Effector memory CD4-positive, alpha-beta T cell (primary cell): ENCODE measurements around the gene CPLX4.

Experiments
- DNase-seq, 3 donors: peaks; one replicate each; pipeline ENCODE4 v3.0.0-alpha.2; 2020
- H3K27ac ChIP-seq: 2 replicates; pipeline ENCODE4 v1.7.0; 2013; ENCODE audit warnings: mild to moderate bottlenecking, low read length, moderate library complexity; ENCODE audit not compliant: insufficient read depth, poor library complexity, severe bottlenecking
- H3K27me3 ChIP-seq: replicated peaks from 2 replicates; pipeline ENCODE4 v1.7.0; 2013; ENCODE audit warnings: mild to moderate bottlenecking, low read length; ENCODE audit not compliant: insufficient read depth, control insufficient read depth, poor library complexity, severe bottlenecking
- H3K36me3 ChIP-seq: 2 replicates; pipeline ENCODE4 v1.7.0; 2013; ENCODE audit warnings: mild to moderate bottlenecking, low read length, moderate library complexity; ENCODE audit not compliant: control insufficient read depth, insufficient read depth
- H3K4me1 ChIP-seq: 2 replicates; pipeline ENCODE4 v1.7.0; 2013; ENCODE audit warnings: low read length, mild to moderate bottlenecking; ENCODE audit not compliant: control insufficient read depth, insufficient read depth, poor library complexity, severe bottlenecking
- H3K4me3 ChIP-seq: 2 replicates; pipeline ENCODE4 v1.7.0; 2013; ENCODE audit warnings: low read length, low read depth, mild to moderate bottlenecking; ENCODE audit not compliant: insufficient read depth, poor library complexity, severe bottlenecking
- H3K9me3 ChIP-seq: 2 replicates; pipeline ENCODE4 v1.7.0; 2013; ENCODE audit warnings: mild to moderate bottlenecking, low read length, moderate library complexity; ENCODE audit not compliant: control insufficient read depth

The CPLX4 gene

DNA sequence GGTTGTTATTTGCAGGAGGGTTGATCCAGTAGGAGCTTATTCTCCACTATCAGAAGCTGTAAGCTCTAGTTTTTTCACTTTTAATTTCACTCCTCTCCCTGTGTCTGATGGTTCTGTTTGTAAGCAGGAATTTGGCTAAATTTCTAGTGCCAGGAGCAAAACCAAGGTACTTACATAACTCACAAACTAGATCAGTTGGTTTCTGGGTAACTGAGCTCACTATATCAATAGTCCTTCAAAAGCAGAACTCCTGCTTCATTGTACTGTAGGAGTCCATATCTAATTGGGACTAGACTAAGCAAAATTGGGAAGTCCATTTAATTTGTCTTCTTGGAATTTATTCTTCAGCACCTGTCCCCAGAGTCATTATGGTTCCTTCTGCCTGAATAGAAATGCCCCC, 25.1 kb downstream of the CPLX4 start:
- no peaks in the 10 kb centered on the region for H3K36me3 ChIP-seq
- no peak overlapping the region for H3K27ac ChIP-seq
- no peak overlapping the region for H3K4me3 ChIP-seq
- no peaks in the 10 kb centered on the region for H3K9me3 ChIP-seq
- DNase-seq = no peak
- no peaks in the 10 kb centered on the region for H3K4me1 ChIP-seq
- H3K27me3 ChIP-seq = no peaks in the 10 kb centered on the region

DNA sequence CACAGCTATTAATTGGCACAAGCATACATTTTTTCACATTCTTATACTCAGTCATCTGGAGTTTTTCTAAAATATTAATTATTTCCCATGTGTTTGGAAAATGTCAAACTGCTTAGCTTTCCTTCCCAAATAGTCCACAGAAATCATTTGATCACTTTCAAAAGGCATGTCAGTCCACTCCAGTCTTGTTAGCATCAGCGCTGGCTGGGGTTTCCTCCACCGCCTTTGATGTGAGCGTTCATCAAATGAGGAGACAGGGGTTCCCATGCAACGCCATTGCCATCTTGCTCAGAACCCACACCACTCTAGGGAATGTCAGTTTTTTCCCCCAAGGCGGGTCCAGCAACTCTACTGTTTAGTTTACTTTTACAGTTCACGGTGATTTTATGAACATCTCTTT, 32.1 kb downstream of the CPLX4 start:
- Histone ChIP-seq H3K27ac (no peak overlapping the region), H3K36me3 (no peaks in the 10 kb centered on the region), H3K9me3 (no peaks in the 10 kb centered on the region), H3K27me3 (peaks cover 8% of the 10 kb centered on the region), H3K4me3 (no peak overlapping the region), H3K4me1 (no peaks in the 10 kb centered on the region)
- no peak for DNase-seq

DNA sequence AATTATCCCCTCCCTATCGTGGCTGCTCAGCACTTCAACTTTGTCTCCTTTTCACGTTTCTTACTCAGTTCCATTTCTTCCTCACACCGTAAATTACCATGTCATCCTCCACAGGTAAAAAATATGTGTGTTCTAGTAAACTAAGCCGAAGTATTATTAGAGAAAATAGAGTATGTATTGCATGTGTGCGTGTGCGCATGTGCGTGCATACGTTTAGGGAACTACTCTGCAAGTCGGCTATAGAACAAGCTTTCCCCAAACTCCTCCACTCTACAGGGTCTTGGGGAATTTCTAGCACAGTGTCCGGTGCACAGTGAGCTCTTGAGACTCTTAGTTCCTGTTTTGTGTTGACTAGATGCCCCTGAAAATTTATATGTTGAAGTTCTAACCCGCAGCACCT, 36.1 kb downstream of the CPLX4 start:
- H3K27ac ChIP-seq = no peak overlapping the region
- H3K4me3 ChIP-seq = no peak overlapping the region
- no peaks in the 10 kb centered on the region for H3K4me1 ChIP-seq
- peaks cover 11% of the 10 kb centered on the region for H3K27me3 ChIP-seq
- no peaks in the 10 kb centered on the region for H3K9me3 ChIP-seq
- no peak for DNase-seq
- no peaks in the 10 kb centered on the region for H3K36me3 ChIP-seq

DNA sequence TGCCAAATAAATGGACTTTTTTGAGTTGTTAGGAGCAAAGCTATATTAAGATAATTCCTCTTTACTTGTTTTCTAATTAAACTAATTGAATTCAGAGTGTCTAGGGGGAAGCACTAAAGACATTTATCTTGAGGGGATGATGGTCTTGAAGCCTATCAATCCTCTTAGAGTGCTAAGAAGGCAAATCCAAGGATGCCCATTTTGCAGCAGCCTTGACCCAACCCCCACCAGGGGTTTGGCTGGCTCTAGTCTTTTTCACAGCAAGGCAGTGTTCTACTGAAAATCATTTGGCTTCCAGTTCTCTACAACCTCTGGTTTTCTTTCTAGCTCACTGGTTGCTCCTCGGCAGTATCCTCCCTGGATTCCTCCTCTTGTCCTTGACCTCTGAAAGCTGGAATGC, 38.7 kb downstream of the CPLX4 start:
- H3K4me3 ChIP-seq = no peak overlapping the region
- no peaks in the 10 kb centered on the region for H3K4me1 ChIP-seq
- H3K27ac ChIP-seq = no peak overlapping the region
- H3K9me3 ChIP-seq = no peaks in the 10 kb centered on the region
- peaks cover 8% of the 10 kb centered on the region for H3K27me3 ChIP-seq
- no peak for DNase-seq
- no peaks in the 10 kb centered on the region for H3K36me3 ChIP-seq

DNA sequence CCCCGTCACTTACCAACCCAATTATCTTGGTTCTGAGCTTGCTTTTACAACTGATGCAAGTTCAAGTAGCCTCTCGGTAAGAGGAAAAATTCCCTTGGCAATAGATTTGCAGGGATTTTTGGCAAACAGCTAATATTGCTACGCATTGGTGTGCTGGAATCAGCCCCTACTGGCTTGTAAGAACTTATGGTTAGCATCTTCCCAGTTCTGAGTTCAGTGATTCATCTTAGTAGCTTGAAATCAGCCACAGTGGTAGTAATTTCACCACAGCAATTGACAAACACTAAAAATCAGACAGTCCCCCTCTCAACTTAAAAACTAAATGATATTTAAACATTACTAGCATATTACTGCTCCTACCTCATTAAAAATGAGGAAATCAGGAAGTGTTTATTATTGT, 39.3 kb downstream of the CPLX4 start:
- DNase-seq = no peak
- H3K27me3 ChIP-seq = peaks cover 13% of the 10 kb centered on the region

DNA sequence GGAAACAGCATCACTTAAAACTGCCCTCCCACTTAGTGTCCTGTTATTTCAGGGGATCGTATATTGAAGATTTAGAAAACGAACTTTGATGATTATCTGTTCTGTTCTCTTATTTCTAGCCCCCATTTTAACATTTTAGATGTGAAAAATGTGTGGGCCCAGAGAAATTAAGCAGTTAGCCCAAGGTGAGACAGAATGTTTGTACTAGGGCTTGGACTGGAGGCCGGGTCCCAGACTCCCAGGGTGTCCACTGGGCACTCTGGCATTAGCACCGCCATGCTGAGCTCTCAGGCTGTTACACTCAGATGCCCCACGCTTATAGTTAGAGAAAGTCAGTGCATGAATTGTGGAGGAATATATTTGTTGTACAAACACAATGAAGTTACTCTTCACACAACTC, 39.7 kb downstream of the CPLX4 start:
- H3K9me3 ChIP-seq = no peaks in the 10 kb centered on the region
- H3K27me3 ChIP-seq = peaks cover 16% of the 10 kb centered on the region
- H3K36me3 ChIP-seq = no peaks in the 10 kb centered on the region
- H3K4me1 ChIP-seq = no peaks in the 10 kb centered on the region
- H3K4me3 ChIP-seq = no peak overlapping the region
- no peak for DNase-seq
- no peak overlapping the region for H3K27ac ChIP-seq

More for the DNA sequence above, 39.3 kb downstream of the CPLX4 start:
- Histone ChIP-seq H3K4me1 (no peaks in the 10 kb centered on the region), H3K4me3 (no peak overlapping the region), H3K36me3 (no peaks in the 10 kb centered on the region), H3K27ac (no peak overlapping the region), H3K9me3 (no peaks in the 10 kb centered on the region)

DNA sequence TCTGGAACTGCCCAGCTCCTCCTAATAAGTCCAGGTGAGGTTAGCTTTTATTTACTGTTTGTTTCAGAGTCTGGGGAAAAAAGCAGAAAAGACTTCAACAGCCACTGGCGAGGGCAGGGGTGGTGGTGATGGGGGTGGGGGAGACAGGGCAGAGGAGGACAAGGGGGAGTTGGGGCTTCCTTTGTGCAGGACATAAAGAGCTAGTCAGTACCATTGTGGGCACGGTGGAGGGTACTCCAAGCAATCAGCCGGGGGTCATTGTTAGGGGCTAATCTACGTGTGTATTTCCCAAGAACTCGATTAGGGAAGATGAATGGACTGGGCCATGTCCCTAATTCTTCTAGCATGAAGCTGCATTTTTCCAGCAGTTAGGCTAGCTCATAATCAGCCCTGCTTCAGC, 42.4 kb downstream of the CPLX4 start:
- Histone ChIP-seq H3K27ac (no peak overlapping the region), H3K4me1 (peaks cover 15% of the 10 kb centered on the region)
- no peak for DNase-seq

DNA sequence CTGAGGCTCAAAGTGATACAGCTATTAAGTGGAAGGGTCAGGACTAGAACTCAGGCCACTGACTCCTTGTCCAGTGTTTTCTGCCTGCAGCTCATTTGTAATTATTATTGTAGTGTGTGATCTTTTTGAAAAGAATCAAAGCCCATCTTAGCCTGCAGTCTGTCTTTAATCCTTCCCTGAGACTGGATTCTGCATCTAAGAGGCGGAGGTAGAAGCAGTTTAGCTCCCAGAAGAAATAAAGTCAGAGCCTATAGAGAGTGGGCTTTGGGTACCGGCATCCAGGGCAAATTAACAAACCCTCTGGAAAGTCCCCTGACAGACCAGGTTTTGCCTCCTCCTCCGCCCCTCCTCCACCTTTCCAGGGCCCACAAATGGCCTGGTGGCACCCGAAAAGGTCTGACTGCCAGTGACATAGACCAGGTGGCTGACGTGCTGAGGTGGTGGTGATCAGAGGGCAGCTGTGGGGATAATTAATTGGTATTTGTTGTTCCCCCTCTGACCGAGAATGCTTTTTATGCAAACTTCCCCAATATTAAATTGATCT, 43.0 kb downstream of the CPLX4 start:
- Histone ChIP-seq H3K9me3 (no peaks in the 10 kb centered on the region), H3K27ac (no peak overlapping the region), H3K36me3 (no peaks in the 10 kb centered on the region), H3K4me3 (no peak overlapping the region), H3K27me3 (peaks cover 44% of the 10 kb centered on the region), H3K4me1 (peaks cover 15% of the 10 kb centered on the region)
- no peak for DNase-seq

More for the DNA sequence above, 42.4 kb downstream of the CPLX4 start:
- H3K27me3 ChIP-seq = peaks cover 42% of the 10 kb centered on the region
- no peaks in the 10 kb centered on the region for H3K36me3 ChIP-seq
- H3K9me3 ChIP-seq = no peaks in the 10 kb centered on the region
- no peak overlapping the region for H3K4me3 ChIP-seq

DNA sequence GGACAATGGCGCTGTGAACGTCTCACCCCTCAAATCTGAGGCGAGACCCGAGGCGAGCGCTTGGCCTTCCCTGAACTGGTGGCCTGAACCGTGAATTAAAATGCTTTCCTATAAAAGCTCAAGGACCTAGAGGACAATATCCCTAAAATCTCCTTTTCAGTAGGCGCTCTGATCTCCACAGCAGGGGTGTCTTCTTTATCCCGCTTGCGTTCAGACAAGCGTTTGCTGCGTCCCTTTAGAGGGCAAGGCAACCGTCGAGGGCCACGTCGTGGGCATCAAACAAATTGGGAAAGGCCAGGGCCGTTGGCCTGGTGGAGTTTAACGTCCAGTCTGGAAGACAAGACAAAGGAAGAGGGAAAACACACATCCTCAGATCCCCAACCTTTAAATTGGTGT, 43.9 kb downstream of the CPLX4 start:
- no peak for DNase-seq
- peaks cover 15% of the 10 kb centered on the region for H3K4me1 ChIP-seq
- no peak overlapping the region for H3K4me3 ChIP-seq
- peaks cover 49% of the 10 kb centered on the region for H3K27me3 ChIP-seq
- no peaks in the 10 kb centered on the region for H3K9me3 ChIP-seq
- H3K27ac ChIP-seq = no peak overlapping the region
- H3K36me3 ChIP-seq = no peaks in the 10 kb centered on the region

DNA sequence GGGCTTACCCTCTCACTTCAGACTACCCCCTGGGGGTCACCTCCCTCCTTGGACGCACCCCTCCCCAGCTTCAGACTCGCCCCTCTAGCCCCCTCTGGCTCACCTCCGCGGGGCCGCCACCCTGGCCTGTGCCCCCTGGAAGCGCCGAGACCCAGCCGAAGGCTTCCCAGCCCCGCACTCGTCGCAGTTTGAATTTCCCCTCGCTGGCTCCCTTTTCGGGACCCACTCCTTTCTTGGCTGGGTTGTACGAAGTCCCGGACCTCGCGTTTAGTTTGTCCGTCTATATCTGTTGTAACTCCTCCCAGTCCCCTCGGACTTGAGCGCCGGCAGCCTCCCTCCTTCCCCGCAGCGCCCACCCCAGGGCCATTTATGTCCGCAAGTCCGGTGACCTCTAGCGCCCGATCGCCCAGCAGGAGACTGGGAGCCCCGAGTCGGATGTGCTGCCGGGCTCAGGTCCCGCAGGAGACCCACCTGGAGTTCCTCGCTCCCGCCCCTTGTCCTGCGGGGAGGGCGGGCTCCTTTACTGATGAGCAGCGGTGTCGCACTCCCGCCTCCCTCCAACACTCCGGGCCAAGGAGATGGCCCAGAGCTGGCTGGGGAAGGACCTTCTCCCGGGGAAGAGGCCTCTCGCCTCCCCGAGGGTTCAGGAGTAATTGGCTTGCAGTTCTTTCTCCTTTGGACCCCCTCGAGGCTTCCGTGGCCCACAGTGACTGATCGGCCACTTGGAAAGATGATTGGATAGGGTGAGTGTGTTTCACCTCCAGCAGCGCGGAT, 44.5 kb downstream of the CPLX4 start:
- no peak for DNase-seq
- no peak overlapping the region for H3K4me3 ChIP-seq
- no peaks in the 10 kb centered on the region for H3K36me3 ChIP-seq
- no peaks in the 10 kb centered on the region for H3K9me3 ChIP-seq
- peaks cover 49% of the 10 kb centered on the region for H3K27me3 ChIP-seq
- H3K27ac ChIP-seq = no peak overlapping the region
- peaks cover 16% of the 10 kb centered on the region for H3K4me1 ChIP-seq
